Gastroesophageal sphincter (tissue), 3 donors: ENCODE measurements around the gene TTN.

Experiments used
- CTCF ChIP-seq, 4 experiments: fragments of 200-600 bp in 2 of 4; fragments of 450-650 bp in 2 of 4; sonication (generic) in 1 of 4; IDR thresholded peaks; one replicate each; pipeline ENCODE4 v1.5.1; 2017 to 2019; ENCODE audit warnings: antibody characterized with exemption in 4 of 4, mild to moderate bottlenecking in 2 of 4, moderate library complexity in 2 of 4
- POLR2A ChIP-seq, 2 donors: fragments of 450-650 bp; IDR thresholded peaks; one replicate each; pipeline ENCODE4 v1.6.1; 2017; ENCODE audit warnings: antibody characterized with exemption in 2 of 2, mild to moderate bottlenecking in 2 of 2, moderate library complexity in 1 of 2

- no peak for TF ChIP-seq CTCF (IDR thresholded peaks at IDR 0.05)
- TF ChIP-seq POLR2A (IDR thresholded peaks at IDR 0.05), result no peak
Observed at GRCh38 chr2:178845566-178846457, 38.6 kb upstream of the TTN start.
